GM19351 (cell line): Measurements from ENCODE around the gene CACNA2D4.

ENCODE experiments used
- ATAC-seq: cut with Tn5 transposase; IDR thresholded peaks from one replicate; pipeline ENCODE4 v1.9.1; 2021; ENCODE audit warnings: mild to moderate bottlenecking, moderate library complexity; ENCODE audit not compliant: unreplicated experiment

The CACNA2D4 gene

DNA sequence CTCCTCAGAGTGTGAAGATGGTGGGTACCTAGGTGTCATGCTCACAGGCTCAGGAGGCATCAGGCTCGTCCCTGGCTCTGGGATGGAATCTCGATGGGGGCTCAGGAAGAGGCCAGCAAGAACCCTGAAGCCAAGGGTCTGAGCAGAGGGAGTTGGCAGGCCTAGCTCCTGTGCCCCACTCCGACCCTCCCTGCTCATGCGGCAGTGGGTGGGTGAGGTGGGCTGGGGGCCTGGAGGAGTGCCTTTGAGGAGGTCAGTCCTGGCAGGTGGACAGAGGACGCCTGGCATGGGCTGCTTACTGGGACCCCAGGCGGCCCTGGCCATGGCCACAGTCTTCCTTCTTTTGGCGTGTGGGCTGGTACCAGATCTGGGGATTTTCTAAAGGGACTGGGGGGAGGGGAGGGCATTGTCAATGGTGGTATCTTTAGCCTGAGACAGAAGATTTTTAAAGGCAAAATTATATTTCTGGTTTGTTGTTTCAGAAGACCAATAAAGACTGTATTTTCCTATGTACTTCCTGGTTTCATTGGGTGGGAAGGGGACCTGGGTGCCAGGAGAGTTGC is 82.1 kb downstream of the CACNA2D4 start:
- ATAC-seq = no peak

- ATAC-seq = no peak
Observed at GRCh38 chr12:1835211-1836131, 83.0 kb downstream of the CACNA2D4 start.

DNA sequence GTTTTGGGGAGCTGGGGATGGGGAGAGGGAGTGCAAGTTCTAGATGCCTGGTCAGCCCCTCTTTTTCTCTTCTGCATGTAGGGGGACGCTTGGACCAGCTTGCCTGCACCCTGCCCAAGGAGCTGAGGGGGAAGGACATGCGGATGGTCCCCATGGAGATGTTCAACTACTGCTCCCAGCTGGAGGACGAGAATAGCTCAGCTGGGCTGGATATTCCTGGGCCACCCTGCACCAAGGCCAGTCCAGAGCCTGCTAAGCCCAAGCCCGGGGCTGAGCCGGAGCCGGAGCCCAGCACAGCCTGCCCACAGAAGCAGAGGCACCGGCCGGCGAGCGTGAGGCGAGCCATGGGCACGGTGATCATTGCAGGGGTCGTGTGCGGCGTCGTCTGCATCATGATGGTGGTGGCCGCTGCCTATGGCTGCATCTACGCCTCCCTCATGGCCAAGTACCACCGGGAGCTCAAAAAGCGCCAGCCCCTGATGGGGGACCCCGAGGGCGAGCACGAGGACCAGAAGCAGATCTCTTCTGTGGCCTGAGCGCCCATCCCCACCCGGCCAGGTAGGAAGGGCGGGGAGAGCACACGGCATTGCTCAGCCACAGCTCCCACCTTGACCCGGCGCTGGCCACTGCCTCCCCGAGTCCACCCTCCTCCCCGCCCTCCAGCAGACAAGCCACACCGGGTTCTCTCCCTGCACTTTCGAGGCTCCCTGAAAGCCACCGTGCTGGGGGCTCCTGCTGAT is 84.1 kb downstream of the CACNA2D4 start:
- ATAC-seq = no peak

- ATAC-seq = no peak
Observed at GRCh38 chr12:1833596-1834028, 84.8 kb downstream of the CACNA2D4 start.

- ATAC-seq = no peak
Observed at GRCh38 chr12:1832801-1833595, 85.5 kb downstream of the CACNA2D4 start.

DNA sequence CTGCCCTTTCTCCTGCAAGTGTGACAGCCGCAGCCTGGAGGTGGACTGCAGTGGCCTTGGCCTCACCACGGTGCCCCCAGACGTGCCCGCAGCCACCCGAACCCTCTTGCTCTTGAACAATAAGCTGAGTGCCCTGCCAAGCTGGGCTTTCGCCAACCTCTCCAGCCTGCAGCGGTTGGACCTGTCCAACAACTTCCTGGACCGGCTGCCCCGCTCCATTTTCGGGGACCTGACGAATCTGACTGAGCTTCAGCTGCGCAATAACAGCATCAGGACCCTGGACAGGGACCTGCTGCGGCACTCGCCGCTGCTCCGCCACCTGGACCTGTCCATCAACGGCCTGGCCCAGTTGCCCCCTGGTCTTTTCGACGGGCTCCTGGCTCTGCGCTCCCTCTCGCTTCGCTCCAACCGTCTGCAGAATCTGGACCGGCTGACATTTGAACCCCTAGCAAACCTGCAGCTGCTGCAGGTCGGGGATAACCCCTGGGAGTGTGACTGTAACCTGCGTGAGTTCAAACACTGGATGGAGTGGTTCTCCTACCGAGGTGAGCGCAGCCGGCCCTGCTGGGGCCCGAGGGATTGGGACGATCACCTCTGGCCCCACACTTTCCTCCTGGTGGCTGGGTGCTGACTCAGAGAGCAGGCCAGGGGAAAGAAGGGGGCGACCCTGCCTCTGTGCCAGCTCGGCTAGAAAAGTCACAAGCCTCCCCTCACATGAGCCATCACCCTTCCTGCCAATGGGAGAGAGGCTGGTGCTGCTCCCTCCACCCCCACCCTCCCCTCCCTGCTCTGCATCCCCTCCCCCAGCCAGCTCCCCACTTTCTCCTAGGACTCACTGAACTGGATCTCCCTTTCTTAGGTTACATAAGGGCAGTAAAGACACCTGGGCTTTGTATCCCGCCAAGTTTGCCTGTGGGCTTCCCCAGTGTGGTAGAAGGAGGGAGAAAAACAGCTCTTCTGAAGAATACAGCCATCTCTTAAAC is 87.2 kb downstream of the CACNA2D4 start:
- no peak for ATAC-seq

DNA sequence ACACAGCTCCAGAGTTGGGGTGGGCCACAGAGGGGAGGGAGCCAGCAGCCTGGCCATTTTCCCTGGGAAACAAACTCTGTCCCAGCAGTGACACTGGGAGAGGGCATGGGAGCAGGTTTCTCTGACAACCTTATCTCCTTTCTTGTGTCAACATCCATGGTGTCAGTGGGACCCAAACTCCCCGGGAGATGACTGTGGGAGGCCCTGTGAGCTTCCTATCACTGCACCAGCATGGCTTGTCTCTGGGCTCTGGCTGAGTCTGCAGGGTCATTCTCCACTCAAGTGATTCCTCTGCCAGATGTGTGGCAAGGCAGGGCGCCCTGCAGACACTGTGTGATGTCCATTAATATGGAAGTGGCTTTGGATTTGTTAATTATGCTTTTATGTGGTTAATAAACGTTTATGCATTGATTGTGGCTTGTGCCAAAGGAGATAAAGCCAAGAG is 88.0 kb downstream of the CACNA2D4 start:
- ATAC-seq = no peak

DNA sequence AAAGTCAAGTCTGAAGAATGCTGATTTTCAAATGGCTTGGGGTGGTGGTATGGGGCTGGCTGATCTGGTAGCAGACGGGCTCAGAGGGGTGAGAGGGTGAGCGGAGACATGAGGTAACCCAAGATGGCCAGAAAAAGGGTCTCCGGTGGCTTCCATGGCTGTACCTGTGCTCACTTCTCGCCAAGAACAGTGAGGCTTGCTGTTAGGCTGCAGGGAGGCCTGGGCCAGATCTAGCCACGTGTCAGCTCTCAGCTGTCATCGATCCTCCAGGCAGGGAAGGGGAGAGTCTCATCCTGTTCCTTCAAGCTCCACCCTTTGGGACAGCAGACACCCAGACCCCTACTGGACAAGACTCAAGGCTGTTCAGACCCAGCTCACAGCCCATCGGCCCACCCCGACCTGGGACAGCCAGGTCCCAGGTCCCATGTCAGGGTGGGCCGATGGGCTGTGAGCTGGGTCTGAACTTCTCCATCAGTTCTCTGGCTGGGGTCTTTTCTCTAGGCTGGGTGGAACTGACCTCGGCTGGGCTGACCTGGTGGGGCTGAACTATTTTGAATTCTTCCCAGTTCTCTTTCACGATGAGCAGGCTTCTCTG is 89.0 kb downstream of the CACNA2D4 start:
- ATAC-seq = no peak

- no peak for ATAC-seq
Observed at GRCh38 chr12:1828856-1829255, 89.6 kb downstream of the CACNA2D4 start.

GRCh38 chr12:1827826-1828805 is 90.3 kb downstream of the CACNA2D4 start:
- ATAC-seq = no peak

- no peak for ATAC-seq
Observed at GRCh38 chr12:1826867-1827705, 91.4 kb downstream of the CACNA2D4 start.

DNA sequence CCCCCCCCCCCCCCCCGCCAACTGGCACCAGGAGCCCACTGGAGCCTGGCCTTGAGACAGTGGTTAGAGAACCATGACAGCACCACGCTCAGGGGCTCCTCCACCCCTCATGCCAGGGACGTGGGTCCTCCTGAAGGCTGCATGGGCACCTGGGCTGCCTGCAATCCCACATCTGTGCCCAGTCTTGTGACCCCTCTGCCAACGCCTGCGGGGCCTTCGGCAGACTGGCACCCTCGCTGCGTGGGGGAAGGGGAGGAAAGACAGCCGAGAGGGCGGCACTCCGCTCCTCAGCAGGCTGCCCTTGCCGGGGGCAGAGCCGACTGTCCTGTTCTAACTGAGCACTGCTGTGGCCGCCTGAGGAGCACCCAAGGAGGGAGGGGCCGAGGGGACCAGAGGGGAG is 92.1 kb downstream of the CACNA2D4 start:
- ATAC-seq = no peak

- no peak for ATAC-seq
Observed at GRCh38 chr12:1825382-1826102, 92.9 kb downstream of the CACNA2D4 start.

DNA sequence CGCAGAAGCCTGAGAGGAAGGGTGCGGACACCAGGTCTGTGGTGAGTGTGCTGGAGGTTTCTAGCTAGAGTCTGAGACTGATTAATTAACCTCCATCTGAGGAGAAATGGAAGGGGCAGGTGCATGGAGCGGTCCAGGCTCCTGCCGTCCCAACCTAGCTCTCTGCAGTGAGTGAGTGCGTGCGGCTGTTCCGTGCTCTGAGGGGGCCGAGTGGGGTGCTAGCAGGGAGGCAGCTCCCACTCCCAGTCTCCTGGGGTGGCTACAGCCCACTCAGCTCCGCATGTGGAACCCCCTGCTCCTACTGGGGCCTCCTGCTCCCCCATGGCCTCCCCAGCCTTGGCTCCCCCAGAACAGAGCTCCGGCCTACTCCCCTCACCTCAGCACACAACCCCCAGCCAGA is 95.2 kb downstream of the CACNA2D4 start:
- ATAC-seq = no peak

GRCh38 chr12:1822699-1823098 is 95.8 kb downstream of the CACNA2D4 start:
- ATAC-seq = no peak

GRCh38 chr12:1821805-1822204 is 96.6 kb downstream of the CACNA2D4 start:
- ATAC-seq = no peak

DNA sequence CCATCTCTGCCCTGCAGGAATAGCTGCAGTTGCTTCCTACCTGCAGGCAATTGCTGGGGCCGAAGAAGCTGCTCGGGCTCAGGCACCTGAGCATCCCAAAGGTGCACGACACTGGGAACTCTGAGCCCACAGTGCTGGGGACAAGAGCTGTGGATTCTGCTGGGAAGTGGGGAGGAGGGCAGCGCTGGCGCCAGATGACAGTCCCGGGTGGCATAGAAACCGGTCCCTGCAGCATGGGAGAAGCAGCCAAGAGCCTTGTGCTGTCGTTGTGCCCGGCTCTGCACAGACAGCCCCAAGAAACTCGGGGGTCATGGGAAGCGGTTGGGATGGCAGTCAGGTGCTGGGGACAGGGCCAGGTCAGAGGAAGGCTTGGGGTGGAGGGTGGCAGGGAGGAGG is 97.6 kb downstream of the CACNA2D4 start:
- ATAC-seq = no peak
